WI38 (cell line): ENCODE results near the gene ASB8.
"Not testable (repeated sequence)": the region's sequence is repeated elsewhere in the genome, so short reads cannot be mapped to it uniquely, and the experiment has no call there.

ENCODE experiments used
- H3K4me3 ChIP-seq: 2 replicates; pipeline ENCODE4 v1.5.1; 2011; ENCODE audit warnings: low read depth, mild to moderate bottlenecking, control low read depth, low read length
- TF ChIP-seq, protein P1 (sequence below): IDR thresholded peaks from 2 replicates; pipeline ENCODE4 v1.5.1; 2012; ENCODE audit warnings: low read depth, mild to moderate bottlenecking, control low read depth, low read length

The ASB8 gene

DNA sequence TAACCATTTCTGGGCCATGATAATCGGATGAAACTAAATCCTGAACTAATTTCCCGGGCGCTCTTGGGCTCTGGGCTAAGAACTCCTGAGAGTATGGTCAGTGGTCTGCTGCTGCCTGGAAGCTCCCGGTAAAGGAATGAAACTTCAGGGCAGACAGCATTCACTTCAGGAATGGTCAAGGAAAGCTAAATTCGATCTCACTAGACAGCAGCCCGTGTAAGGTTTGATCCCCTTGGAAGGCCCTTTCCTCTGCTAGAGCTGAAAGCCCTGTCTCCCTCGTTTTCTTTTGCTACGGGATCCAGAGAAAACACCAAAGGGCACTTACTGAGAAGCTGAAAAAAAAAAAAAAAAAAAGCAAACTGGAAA, 680 bp downstream of the ASB8 start:
- H3K4me3 ChIP-seq = peak overlapping the region; percentile 98
- TF ChIP-seq, protein P1, sequence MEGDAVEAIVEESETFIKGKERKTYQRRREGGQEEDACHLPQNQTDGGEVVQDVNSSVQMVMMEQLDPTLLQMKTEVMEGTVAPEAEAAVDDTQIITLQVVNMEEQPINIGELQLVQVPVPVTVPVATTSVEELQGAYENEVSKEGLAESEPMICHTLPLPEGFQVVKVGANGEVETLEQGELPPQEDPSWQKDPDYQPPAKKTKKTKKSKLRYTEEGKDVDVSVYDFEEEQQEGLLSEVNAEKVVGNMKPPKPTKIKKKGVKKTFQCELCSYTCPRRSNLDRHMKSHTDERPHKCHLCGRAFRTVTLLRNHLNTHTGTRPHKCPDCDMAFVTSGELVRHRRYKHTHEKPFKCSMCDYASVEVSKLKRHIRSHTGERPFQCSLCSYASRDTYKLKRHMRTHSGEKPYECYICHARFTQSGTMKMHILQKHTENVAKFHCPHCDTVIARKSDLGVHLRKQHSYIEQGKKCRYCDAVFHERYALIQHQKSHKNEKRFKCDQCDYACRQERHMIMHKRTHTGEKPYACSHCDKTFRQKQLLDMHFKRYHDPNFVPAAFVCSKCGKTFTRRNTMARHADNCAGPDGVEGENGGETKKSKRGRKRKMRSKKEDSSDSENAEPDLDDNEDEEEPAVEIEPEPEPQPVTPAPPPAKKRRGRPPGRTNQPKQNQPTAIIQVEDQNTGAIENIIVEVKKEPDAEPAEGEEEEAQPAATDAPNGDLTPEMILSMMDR = no peak

DNA sequence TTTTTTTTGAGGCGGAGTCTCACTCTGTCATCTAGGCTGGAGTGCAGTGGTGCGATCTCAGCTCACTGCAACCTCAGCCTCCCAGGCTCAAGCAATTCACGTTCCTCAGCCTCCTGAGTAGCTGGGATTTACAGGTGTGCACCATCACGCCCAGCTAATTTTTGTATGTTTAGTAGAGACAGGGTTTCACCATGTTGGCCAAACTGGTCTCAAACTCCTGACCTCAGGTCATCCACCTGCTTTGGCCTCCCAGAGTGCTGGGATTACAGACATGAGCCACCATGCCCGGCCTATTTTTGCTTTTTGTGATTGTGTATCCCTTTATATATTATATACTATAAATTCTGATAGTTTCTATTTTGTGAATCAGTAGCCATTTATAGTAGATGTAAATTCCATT, 1.5 kb downstream of the ASB8 start:
- not testable (repeated sequence) for H3K4me3 ChIP-seq

DNA sequence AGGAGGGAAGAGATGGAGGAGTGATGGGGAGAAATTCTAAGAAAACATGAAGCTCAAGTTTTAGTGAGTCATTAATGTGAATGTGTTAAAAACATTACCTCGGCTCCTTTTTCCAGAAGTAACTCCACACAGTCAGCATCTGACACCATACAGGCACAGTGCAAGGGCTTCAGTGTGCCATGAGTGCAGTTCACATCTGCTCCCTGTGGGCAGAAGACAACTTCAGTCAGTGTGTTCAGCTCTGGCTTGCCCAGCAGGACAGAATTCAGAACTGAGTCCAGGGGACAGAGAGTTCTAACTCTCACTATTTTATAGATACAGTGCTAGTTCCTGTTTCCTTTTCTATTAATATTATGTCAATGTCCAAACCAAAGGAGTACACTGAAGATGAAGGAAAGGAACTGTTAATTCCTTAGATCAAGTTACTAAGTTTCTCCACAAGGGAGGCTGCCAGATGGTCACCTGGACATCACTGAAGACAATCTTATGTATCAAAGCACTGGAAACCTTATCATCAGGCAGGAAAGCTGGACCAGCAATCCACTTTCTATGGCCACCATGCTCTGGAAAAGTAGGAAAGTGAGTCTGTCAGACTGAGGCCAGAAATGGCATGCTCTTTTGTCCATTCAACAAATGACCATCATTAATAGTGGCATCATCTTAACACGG, 6.1 kb downstream of the ASB8 start:
- no peak overlapping the region for H3K4me3 ChIP-seq
- TF ChIP-seq, protein P1 = no peak

DNA sequence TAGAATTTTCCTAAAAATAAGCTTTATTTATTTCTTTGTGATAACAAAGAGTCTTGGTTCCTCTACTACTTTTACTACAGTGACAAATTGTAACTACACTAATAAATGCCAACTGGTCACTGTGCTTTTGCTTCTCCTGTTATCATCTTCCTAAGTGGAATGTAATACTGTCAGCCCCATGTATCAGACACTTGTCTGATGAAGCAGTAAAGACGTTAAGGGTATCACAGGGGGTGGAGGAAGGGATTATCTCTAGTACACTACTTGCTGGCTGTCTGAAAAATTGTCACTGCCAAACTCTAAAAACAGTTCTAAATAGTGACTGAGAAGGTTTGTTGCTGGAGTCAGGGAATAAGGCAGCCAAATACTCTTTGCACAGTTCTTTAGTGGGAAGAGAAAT, 11.3 kb downstream of the ASB8 start:
- TF ChIP-seq, protein P1 = no peak

DNA sequence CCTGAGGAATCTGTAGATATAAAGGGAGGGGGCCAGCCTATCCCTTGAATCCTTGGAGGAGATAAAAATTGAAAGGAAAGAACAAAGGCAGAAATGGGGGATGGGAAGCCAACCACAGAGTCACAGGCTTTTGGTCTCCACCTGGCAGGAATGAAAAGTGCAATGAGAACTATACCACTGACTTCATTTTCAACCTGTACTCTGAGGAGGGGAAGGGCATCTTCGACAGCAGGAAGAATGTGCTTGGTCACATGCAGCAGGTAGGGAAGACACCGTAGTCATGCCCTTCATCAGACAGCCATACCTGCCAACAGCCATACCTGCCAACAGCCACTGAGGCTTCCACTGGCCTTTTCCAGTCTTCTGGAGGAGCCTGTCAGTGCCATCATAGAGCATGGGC, 13.4 kb downstream of the ASB8 start:
- TF ChIP-seq, protein P1 = no peak
- H3K4me3 ChIP-seq = no peak overlapping the region

More for the DNA sequence above, 11.3 kb downstream of the ASB8 start:
- no peak overlapping the region for H3K4me3 ChIP-seq

DNA sequence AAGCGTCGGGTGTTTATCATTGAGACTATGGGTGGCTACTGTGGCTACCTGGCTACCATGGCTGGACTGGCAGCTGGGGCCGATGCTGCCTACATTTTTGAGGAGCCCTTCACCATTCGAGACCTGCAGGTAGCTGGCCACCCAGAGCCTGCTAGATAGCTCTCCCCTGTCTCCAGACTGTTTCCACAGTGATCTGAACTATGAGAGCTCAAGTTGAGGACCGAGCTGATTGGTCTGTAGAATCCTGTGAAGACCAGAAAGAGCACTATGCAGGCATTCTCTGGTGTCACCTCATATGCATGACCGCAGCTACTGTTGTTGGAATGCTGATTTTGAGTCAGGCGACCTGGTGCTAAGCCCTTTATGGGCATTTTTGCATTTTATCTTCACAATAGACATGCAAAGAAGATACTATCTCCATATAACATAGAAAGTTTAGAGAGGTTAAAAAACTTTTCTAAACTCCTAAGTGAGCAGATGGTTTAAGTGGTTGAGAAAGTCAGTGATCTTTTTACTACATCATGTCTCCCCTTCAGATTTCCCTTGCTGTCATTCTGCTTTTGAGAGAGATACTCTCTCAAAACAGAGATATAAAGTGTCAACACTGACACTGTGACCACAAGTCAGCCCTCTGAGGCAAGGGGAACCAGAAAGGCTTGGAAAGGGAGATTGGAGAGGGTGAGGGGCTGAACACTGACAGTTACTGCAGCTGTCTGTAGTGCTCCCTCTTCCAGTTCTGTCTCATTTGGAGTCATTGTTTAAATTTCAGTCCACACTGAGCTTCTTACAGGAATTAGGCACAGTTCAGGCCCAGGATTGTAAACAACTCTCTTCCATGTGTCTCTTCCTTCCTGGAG, 14.3 kb downstream of the ASB8 start:
- H3K4me3 ChIP-seq = no peak overlapping the region
- TF ChIP-seq, protein P1 = no peak

DNA sequence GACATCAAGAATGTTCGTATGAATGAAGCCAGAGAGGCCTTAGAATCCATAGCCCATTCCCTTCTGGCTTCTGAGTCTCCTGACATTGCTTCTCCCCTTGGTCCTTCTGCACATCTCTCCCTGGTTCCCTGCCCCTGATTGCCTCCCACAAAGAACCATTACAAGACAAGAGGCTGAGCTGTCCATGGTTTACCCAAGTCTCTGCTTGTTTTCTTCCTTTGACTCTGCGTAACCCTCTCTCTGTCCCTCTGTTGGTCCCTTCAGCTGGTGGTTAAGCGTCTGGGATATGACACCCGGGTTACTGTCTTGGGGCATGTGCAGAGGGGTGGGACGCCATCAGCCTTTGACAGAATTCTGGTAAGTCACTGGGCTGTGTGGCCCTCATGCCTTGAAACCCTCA, 22.3 kb downstream of the ASB8 start:
- no peak overlapping the region for H3K4me3 ChIP-seq
- TF ChIP-seq, protein P1 = no peak

DNA sequence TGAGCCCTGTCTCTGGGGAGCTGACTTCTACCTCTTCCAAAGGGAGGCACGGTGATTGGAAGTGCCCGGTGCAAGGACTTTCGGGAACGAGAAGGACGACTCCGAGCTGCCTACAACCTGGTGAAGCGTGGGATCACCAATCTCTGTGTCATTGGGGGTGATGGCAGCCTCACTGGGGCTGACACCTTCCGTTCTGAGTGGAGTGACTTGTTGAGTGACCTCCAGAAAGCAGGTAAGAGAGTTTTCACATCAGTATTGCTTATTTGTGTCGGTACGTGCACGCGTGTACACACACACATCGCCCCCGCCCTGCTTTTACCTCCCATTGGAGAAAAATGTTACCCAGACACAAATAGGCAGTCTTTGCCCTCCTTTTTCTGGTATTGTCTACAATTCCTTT, 24.5 kb downstream of the ASB8 start:
- TF ChIP-seq, protein P1 = no peak
- no peak overlapping the region for H3K4me3 ChIP-seq
